GM21529 (cell line): ENCODE measurements around the gene CAMP.
"Not testable (repeated sequence)": the region's sequence is repeated elsewhere in the genome, so short reads cannot be mapped to it uniquely, and the experiment has no call there.

Experiments used
- ATAC-seq: cut with Tn5 transposase; IDR thresholded peaks from one replicate; pipeline ENCODE4 v1.9.1; 2021; ENCODE audit not compliant: unreplicated experiment

CAMP gene, protein sequence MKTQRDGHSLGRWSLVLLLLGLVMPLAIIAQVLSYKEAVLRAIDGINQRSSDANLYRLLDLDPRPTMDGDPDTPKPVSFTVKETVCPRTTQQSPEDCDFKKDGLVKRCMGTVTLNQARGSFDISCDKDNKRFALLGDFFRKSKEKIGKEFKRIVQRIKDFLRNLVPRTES

GRCh38 chr3:48222616-48223513, at the start of gene CAMP:
CAMP (plus strand) TSS chr3:48223495; CDS start chr3:48223512, 17 bp downstream.
- peak; percentile 65 for ATAC-seq

DNA sequence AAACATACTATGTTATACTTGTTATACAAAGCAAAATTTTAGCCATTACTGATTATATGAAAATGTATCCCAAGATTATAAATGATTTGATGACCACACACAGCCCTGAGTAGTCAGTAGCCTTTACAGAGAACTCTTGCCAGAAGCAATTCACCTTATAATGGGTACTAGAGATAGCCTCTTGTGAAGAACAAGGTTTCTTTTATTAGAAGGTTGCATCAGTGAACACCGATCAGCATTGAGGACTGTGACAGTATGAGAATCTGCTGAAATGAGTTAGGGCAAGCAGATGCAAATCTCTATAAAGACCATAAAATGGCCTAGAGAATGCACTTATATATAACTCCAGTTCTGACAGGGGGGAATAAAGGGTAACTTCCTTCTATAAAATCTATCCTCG, 45.2 kb upstream of the CAMP start:
- no peak for ATAC-seq

DNA sequence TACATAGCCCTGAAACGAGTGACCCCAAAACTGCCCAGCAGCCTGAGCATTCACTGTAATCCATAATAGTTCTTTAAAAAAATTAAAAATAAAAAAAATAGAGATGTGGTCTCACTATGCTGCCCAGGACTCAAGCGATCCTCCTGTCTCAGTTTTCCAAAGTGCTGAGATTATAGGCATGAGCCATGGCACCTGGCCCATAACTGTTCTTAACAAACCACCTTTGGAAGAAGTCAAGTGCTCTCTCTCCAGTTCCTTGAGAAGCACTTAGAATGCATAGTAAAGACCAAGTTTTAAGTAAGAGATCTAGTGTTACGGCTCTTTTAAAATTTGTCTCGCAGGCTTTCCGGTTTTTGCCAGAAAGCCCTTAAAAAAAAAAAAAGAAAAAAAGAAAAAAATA, 43.3 kb upstream of the CAMP start:
- ATAC-seq, result no peak

DNA sequence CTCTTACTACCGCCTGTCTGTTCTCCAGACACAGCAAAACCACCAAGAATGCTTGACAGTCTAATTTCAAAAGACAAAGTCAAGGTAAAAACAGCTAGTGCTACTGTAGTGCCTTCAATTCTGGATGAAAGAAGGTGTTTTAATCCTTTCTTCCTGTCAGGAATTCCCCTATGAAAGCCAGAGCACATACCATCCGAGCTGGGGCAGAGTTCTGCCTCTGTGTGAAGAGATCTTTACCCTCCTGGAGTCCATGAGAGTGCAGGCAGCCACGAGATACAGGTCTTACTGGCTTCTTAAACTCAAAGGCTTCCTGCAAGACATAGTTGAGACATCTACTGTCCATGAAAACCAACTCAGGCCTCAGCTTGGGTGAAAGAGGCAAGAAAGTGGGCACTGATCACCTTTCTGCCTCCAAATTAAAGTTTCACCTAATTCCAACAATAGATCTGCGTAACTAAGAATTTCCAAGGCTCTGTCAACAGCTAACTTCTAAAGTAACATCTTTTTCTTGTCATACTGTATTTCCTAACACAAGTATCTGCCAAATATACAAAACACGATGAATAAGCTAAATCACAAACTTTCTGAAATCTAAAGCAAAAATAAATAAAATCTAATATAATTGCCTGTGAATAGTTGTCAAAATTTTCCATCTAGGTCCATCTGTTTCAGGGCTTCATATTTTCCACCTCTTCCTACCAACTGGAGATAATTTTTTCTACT, 42.6 kb upstream of the CAMP start:
- ATAC-seq, result no peak

DNA sequence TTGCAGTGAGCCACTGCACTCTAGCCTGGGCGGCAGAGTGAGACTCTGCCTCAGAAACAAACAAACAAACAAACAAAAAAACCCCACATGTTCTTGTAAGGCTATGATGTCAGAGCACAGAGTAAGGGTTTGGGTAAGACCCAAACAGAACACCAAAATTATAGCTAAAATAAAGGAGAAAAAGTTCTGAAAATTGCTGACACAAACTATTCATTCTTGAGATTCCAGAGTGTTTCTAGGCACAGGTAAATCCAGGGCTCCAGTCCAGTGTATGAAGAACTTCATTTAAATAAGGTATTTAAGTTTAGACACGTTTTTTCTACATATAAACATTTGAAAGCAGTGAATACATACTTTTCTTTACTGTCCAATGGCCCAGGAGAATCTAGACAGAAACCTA, 39.0 kb upstream of the CAMP start:
- no peak for ATAC-seq

- ATAC-seq, result no peak
Observed at GRCh38 chr3:48185129-48185528, 38.2 kb upstream of the CAMP start.

- ATAC-seq, result no peak
Observed at GRCh38 chr3:48186631-48187300, 36.5 kb upstream of the CAMP start.

DNA sequence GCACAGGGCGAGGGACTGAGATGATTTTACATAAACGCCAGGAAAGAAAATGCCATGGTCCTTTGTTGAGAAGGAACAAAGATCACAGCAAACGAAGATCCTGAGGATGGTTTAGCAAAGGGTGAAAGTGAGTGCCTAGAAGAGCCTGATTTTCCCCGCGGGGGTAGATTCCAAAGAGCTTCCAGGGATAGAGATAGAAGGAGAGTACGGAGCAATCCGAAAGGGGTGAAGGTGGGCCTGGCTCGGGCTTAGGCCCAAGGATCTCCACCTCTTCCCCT, 36.1 kb upstream of the CAMP start:
- ATAC-seq, result no peak

DNA sequence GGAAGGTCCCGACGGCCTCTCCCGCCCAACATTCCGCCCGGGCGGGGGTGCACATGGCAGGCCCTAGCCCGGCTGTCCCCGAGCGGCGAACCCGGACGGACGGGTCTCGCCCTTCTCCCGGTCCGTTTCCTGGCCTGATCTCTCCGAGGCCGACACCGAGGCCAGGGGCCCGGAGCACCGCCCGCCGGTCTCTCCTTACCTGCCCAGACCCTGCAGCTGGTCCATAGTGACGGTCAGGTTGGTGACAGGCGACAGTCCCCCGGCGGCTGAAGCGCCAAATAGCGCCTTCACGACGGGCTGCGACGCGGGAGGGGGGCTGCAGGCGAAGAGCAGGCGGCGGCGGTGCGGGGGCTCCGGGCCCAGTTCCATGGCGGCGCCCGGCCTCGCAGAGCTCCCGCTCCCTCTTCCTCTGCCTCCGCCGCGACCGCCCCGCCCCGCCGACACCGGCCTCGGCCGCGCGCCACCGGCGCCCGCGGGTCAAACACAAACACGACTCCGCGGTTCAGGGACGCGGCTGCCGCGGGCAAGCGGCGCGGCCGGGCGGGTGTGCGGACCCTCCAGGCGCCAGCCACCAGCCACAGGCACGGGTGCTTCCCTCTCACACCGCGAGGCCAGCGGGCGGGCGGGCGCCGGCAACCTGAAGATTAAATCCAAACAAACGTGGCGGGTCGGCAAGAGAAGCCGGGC, 35.6 kb upstream of the CAMP start:
- peak; percentile 32 for ATAC-seq

- peak; percentile 96 for ATAC-seq
Observed at GRCh38 chr3:48188266-48189201, 34.8 kb upstream of the CAMP start, which contains the start of gene CDC25A. CDC25A (minus strand) TSS chr3:48188417; CDS start chr3:48187947, 470 bp downstream.

- no peak for ATAC-seq
Observed at GRCh38 chr3:48189321-48189720, 34.0 kb upstream of the CAMP start.

GRCh38 chr3:48190911-48191310, 32.4 kb upstream of the CAMP start:
- ATAC-seq, result no peak

DNA sequence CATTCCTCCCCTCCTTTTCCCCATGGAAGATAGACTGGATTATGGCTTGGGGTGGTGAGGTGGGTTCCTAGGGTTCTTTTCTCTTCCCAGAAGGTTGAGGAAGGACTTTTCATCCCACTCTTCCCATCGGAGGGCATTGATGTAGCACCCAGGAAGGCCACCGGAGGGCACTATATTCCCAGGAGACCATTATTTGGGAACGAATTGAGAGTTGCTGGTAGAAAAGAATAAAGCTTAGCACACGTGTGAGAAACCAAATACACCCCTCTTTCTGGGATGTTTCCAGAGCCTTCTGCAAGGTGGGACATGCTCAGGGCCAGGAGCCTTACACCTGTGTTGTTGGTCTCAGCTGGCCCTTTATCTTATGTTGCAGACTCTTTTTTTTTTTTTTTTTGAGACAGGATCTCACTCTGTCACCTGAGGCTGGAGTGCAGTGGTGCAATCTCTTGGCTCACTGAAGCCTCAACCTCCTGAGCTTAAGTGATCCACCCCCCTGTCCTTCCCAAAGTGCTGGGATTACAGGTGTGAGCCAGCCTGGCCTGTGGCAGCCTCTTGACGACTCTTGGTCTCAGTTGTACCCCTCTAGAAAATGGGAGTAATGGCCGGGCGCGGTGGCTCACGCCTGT, 28.7 kb upstream of the CAMP start:
- no peak for ATAC-seq

GRCh38 chr3:48196611-48197010, 26.7 kb upstream of the CAMP start:
- no peak for ATAC-seq

GRCh38 chr3:48199117-48199516, 24.2 kb upstream of the CAMP start:
- ATAC-seq, result no peak

GRCh38 chr3:48202632-48203031, 20.7 kb upstream of the CAMP start:
- no peak for ATAC-seq

DNA sequence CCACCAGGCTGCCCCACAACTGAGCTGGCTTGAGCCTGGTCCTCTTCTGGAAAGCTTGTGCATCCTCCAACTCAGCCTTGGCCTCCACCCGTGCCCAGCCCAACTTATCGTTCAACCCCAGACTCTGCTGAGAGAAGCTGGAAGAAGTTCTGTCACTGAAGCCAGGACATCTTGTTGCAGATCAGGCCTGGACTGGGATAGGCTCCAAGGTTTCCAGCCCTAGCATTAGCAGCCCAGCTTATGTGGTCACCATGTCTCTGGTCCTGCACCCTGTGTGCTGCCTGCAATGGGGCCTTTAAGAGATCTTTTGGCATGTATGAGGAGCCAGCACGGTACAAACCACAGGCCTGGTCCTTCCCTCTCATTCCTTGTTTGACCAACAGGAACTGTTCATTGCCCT, 15.2 kb upstream of the CAMP start:
- ATAC-seq, result no peak

DNA sequence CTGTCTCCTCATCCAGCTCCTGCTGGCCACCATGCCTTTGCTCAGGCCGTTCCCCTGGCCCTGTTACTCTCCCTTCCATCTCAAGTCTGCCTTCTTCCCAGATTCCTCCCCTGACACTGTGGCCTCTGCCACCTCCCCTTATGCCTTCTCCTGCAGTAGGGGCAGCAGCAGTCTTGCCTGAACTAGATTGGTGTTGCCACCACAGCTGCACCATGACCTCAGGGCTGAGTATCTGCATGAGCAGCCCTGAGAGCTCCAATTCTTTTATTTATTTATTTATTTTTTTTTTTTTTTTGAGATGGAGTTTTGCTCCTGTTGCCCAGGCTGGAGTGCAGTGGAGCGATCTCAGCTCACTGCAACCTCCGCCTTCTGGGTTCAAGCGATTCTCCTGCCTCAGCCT, 13.8 kb upstream of the CAMP start:
- no peak for ATAC-seq

GRCh38 chr3:48210534-48210933, 12.8 kb upstream of the CAMP start:
- not testable (repeated sequence) for ATAC-seq
